ENCODE results near the gene MT1X.

Gene MT1X

GRCh38 chr16:56643833-56644232 is 38.4 kb upstream of the MT1X start:
- no peak overlapping the region for H2AFZ ChIP-seq (ENCODE audit: low read depth, low read length)
- no peaks in the 10 kb centered on the region for H3K36me3 ChIP-seq (ENCODE audit: insufficient read depth, low read length)
- peaks cover 98% of the 10 kb centered on the region for H3K27me3 ChIP-seq (ENCODE audit: insufficient read depth, low read length)
- no peaks in the 10 kb centered on the region for H3K9me3 ChIP-seq (ENCODE audit: low read length)
- no peaks in the 10 kb centered on the region for H3K4me1 ChIP-seq (ENCODE audit: insufficient read depth, low read length)
- no peak overlapping the region for H3K4me3 ChIP-seq (ENCODE audit: low read length)

- H3K4me1 ChIP-seq (ENCODE audit: insufficient read depth, low read length), result no peaks in the 10 kb centered on the region
- H3K9me3 ChIP-seq (ENCODE audit: low read length), result no peaks in the 10 kb centered on the region
- no peaks in the 10 kb centered on the region for H3K36me3 ChIP-seq (ENCODE audit: insufficient read depth, low read length)
- H3K27me3 ChIP-seq (ENCODE audit: insufficient read depth, low read length), result peaks cover 96% of the 10 kb centered on the region
- no peak overlapping the region for H2AFZ ChIP-seq (ENCODE audit: low read depth, low read length)
- no peak overlapping the region for H3K4me3 ChIP-seq (ENCODE audit: low read length)
These were observed 37.0 kb upstream of the MT1X start for GRCh38 chr16:56645311-56645710.

GRCh38 chr16:56645838-56646237 is 36.4 kb upstream of the MT1X start:
- Histone ChIP-seq H3K9me3 (ENCODE audit: low read length) (no peaks in the 10 kb centered on the region), H3K4me1 (ENCODE audit: insufficient read depth, low read length) (no peaks in the 10 kb centered on the region), H3K4me3 (ENCODE audit: low read length) (no peak overlapping the region), H2AFZ (ENCODE audit: low read depth, low read length) (no peak overlapping the region), H3K36me3 (ENCODE audit: insufficient read depth, low read length) (no peaks in the 10 kb centered on the region), H3K27me3 (ENCODE audit: insufficient read depth, low read length) (peaks cover 96% of the 10 kb centered on the region)

GRCh38 chr16:56647641-56648431 is 34.4 kb upstream of the MT1X start:
- Histone ChIP-seq H2AFZ (ENCODE audit: low read depth, low read length) (no peak overlapping the region), H3K4me1 (ENCODE audit: insufficient read depth, low read length) (no peaks in the 10 kb centered on the region), H3K4me3 (ENCODE audit: low read length) (no peak overlapping the region), H3K9me3 (ENCODE audit: low read length) (no peaks in the 10 kb centered on the region), H3K36me3 (ENCODE audit: insufficient read depth, low read length) (no peaks in the 10 kb centered on the region), H3K27me3 (ENCODE audit: insufficient read depth, low read length) (peaks cover 96% of the 10 kb centered on the region)

- Histone ChIP-seq H3K27me3 (ENCODE audit: insufficient read depth, low read length) (peaks cover 92% of the 10 kb centered on the region), H3K9me3 (ENCODE audit: low read length) (no peaks in the 10 kb centered on the region), H2AFZ (ENCODE audit: low read depth, low read length) (no peak overlapping the region), H3K4me1 (ENCODE audit: insufficient read depth, low read length) (no peaks in the 10 kb centered on the region), H3K36me3 (ENCODE audit: insufficient read depth, low read length) (no peaks in the 10 kb centered on the region), H3K4me3 (ENCODE audit: low read length) (no peak overlapping the region)
These were observed 33.0 kb upstream of the MT1X start for GRCh38 chr16:56649271-56649670.

GRCh38 chr16:56649820-56650219 is 32.5 kb upstream of the MT1X start:
- no peaks in the 10 kb centered on the region for H3K36me3 ChIP-seq (ENCODE audit: insufficient read depth, low read length)
- peaks cover 89% of the 10 kb centered on the region for H3K27me3 ChIP-seq (ENCODE audit: insufficient read depth, low read length)
- H2AFZ ChIP-seq (ENCODE audit: low read depth, low read length), result no peak overlapping the region
- H3K9me3 ChIP-seq (ENCODE audit: low read length), result no peaks in the 10 kb centered on the region
- H3K4me1 ChIP-seq (ENCODE audit: insufficient read depth, low read length), result no peaks in the 10 kb centered on the region
- no peak overlapping the region for H3K4me3 ChIP-seq (ENCODE audit: low read length)

- no peak within 1 kb of the TSS for H3K4me3 ChIP-seq (ENCODE audit: low read length)
- H3K9me3 ChIP-seq (ENCODE audit: low read length), result no peaks in the 10 kb centered on the region
- no peaks in the 10 kb centered on the region for H3K36me3 ChIP-seq (ENCODE audit: insufficient read depth, low read length)
- peaks cover 82% of the 10 kb centered on the region for H3K27me3 ChIP-seq (ENCODE audit: insufficient read depth, low read length)
- H2AFZ ChIP-seq (ENCODE audit: low read depth, low read length), result no peak within 1 kb of the TSS
- no peaks in the 10 kb centered on the region for H3K4me1 ChIP-seq (ENCODE audit: insufficient read depth, low read length)
These were observed 30.7 kb upstream of the MT1X start, which contains the start of gene MT1B for GRCh38 chr16:56651586-56651985. MT1B (plus strand) TSS chr16:56651886; CDS start chr16:56651954, 68 bp downstream.

GRCh38 chr16:56652600-56652999 is 29.7 kb upstream of the MT1X start:
- Histone ChIP-seq H3K27me3 (ENCODE audit: insufficient read depth, low read length) (peaks cover 79% of the 10 kb centered on the region), H3K4me1 (ENCODE audit: insufficient read depth, low read length) (no peaks in the 10 kb centered on the region), H3K36me3 (ENCODE audit: insufficient read depth, low read length) (no peaks in the 10 kb centered on the region), H3K9me3 (ENCODE audit: low read length) (no peaks in the 10 kb centered on the region), H2AFZ (ENCODE audit: low read depth, low read length) (no peak overlapping the region), H3K4me3 (ENCODE audit: low read length) (no peak overlapping the region)

GRCh38 chr16:56653218-56653617 is 29.1 kb upstream of the MT1X start:
- H3K27me3 ChIP-seq (ENCODE audit: insufficient read depth, low read length), result peaks cover 79% of the 10 kb centered on the region
- H3K36me3 ChIP-seq (ENCODE audit: insufficient read depth, low read length), result no peaks in the 10 kb centered on the region
- no peak overlapping the region for H2AFZ ChIP-seq (ENCODE audit: low read depth, low read length)
- H3K9me3 ChIP-seq (ENCODE audit: low read length), result no peaks in the 10 kb centered on the region
- no peak overlapping the region for H3K4me3 ChIP-seq (ENCODE audit: low read length)
- no peaks in the 10 kb centered on the region for H3K4me1 ChIP-seq (ENCODE audit: insufficient read depth, low read length)

- no peaks in the 10 kb centered on the region for H3K4me1 ChIP-seq (ENCODE audit: insufficient read depth, low read length)
- H3K4me3 ChIP-seq (ENCODE audit: low read length), result peak within 1 kb of the TSS; percentile 35
These were observed 24.5 kb upstream of the MT1X start, which contains the start of gene MT1F for GRCh38 chr16:56657555-56658326. MT1F (plus strand) TSS chr16:56657959; CDS start chr16:56658059, 100 bp downstream.

GRCh38 chr16:56658327-56658875 is 23.9 kb upstream of the MT1X start:
- H3K36me3 ChIP-seq (ENCODE audit: insufficient read depth, low read length), result no peaks in the 10 kb centered on the region
- no peaks in the 10 kb centered on the region for H3K4me1 ChIP-seq (ENCODE audit: insufficient read depth, low read length)
- peaks cover 4% of the 10 kb centered on the region for H3K9me3 ChIP-seq (ENCODE audit: low read length)
- H2AFZ ChIP-seq (ENCODE audit: low read depth, low read length), result no peak overlapping the region
- H3K4me3 ChIP-seq (ENCODE audit: low read length), result peak overlapping the region; percentile 35
- peaks cover 82% of the 10 kb centered on the region for H3K27me3 ChIP-seq (ENCODE audit: insufficient read depth, low read length)

More at GRCh38 chr16:56657555-56658326, 24.5 kb upstream of the MT1X start, which contains the start of gene MT1F:
- Histone ChIP-seq H3K27me3 (ENCODE audit: insufficient read depth, low read length) (peaks cover 82% of the 10 kb centered on the region), H2AFZ (ENCODE audit: low read depth, low read length) (no peak within 1 kb of the TSS), H3K36me3 (ENCODE audit: insufficient read depth, low read length) (no peaks in the 10 kb centered on the region), H3K9me3 (ENCODE audit: low read length) (peaks cover 4% of the 10 kb centered on the region)

GRCh38 chr16:56662357-56663354 is 19.6 kb upstream of the MT1X start:
- peaks cover 6% of the 10 kb centered on the region for H3K9me3 ChIP-seq (ENCODE audit: low read length)
- H3K27me3 ChIP-seq (ENCODE audit: insufficient read depth, low read length), result peaks cover 97% of the 10 kb centered on the region
- no peaks in the 10 kb centered on the region for H3K36me3 ChIP-seq (ENCODE audit: insufficient read depth, low read length)
- H3K4me3 ChIP-seq (ENCODE audit: low read length), result no peak overlapping the region
- H3K4me1 ChIP-seq (ENCODE audit: insufficient read depth, low read length), result no peaks in the 10 kb centered on the region
- no peak overlapping the region for H2AFZ ChIP-seq (ENCODE audit: low read depth, low read length)

Data from neuron (in vitro differentiated cells).